GM20000 (cell line): ENCODE measurements around the gene CTNNA3.

Source experiments
- DNase-seq: peaks from one replicate; pipeline ENCODE4 v3.0.0; 2012; ENCODE audit warnings: low spot score
- TF ChIP-seq, protein P1 (sequence below): IDR thresholded peaks from 2 replicates; pipeline ENCODE4 v1.5.1; 2012; ENCODE audit warnings: mild to moderate bottlenecking, control low read depth; ENCODE audit errors: extremely low read depth, missing control alignments

Gene CTNNA3

DNA sequence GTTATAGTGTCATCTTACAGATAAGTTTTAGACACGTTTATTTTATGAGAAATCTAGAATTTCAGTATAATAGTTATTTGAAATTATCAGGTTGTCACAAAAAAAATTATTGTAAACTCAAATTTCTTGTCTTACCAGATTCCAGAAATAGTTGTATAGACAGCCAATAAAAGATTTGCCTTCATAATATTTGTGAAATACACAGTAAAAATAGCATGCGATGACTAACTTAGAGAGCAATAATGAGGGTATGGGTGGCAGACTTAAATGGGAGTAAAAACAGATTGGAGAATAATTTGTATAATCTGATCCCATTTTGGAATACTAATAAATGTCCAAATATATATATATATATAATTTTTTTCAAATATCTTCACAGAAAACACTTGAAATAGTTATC lies 1457.7 kb downstream of the CTNNA3 start:
- TF ChIP-seq, protein P1, sequence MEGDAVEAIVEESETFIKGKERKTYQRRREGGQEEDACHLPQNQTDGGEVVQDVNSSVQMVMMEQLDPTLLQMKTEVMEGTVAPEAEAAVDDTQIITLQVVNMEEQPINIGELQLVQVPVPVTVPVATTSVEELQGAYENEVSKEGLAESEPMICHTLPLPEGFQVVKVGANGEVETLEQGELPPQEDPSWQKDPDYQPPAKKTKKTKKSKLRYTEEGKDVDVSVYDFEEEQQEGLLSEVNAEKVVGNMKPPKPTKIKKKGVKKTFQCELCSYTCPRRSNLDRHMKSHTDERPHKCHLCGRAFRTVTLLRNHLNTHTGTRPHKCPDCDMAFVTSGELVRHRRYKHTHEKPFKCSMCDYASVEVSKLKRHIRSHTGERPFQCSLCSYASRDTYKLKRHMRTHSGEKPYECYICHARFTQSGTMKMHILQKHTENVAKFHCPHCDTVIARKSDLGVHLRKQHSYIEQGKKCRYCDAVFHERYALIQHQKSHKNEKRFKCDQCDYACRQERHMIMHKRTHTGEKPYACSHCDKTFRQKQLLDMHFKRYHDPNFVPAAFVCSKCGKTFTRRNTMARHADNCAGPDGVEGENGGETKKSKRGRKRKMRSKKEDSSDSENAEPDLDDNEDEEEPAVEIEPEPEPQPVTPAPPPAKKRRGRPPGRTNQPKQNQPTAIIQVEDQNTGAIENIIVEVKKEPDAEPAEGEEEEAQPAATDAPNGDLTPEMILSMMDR, result no peak
- DNase-seq, result no peak

DNA sequence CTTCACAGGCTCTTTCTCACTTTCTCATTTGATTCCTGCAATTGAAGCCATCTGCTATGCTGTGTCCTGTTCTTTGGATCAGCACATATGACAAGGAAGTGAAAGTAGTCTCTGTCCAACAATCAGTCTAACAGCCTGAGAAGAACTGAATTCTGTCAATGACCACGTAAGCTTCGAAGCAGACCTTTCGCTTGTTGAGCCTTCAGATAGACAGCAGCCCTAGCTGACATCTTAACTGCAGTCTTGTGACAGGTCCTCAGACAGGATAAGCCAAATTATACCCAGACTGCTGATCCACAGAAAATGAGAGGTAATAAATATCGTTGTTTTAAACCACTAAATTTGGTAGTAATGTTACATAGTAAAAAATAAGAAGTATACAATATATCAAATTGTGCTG lies 1461.1 kb downstream of the CTNNA3 start:
- DNase-seq, result no peak
- TF ChIP-seq, protein P1, result no peak

DNA sequence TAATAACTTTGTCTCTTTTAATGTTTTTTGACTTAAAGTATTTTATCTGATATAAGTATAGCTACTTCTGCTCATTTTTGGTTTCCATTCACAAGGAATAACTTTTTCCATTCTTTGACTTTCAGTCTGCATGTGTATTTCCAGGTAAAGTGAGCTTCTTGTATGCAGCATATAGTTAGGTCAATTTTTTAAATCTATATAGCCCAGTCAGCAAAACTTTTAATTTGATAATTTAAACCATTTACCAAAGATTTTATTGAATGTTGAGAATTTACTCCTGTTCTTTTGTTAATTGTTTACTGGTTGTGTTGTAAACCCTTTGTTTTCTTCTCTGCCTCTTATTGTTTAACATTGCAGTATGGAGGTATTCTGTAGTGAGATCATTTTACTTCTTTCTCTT lies 1467.1 kb downstream of the CTNNA3 start:
- DNase-seq, result no peak
- TF ChIP-seq, protein P1, result no peak

DNA sequence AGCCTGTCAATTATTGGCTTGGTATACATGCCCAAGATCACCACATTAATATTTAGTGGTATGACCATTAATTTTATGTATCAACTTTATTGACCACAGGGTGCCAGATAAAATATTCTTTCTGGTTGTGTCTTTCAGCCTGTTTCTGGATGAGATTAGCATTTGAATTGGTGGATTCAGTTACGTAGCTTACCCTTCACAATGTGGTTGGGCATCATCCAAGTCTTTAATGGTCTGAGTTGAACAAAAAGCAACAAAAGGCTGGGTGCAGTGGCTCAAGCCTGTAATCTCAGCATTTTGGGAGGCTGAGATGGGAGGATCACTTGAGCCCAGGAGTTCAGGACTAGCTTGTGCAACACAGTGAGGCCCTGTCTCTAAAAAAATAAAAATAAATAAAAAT lies 1472.3 kb downstream of the CTNNA3 start:
- no peak for DNase-seq
- TF ChIP-seq, protein P1, result no peak

DNA sequence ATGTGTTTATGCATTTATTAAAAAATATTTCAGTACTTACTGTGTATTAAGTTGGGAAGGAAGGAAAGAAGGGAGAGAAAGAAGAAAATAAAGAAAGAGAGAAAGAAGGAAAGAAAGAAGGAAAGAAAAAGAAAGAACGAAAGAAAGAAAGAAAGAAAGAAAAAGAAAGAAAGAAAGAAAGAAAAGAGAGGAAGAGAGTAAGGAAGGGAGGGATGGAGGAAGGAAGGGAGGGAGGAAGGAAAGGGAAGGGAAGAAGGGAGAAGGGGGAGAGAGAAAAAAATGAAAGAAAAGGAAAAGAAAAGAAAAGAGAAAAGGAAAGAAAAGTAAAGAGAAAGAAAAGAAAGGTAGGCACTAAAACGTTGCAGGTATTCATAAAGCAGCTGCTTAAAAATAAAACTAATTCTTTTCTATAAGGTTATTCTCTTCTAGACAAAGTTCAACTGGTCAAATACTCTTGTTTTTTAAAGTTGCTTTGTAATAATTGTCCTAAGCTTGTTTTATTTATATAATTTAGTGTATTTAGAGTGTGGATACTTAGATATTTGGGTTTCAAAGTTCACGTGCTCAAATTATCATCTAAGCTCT lies 1473.4 kb downstream of the CTNNA3 start:
- no peak for DNase-seq
- TF ChIP-seq, protein P1, result no peak

DNA sequence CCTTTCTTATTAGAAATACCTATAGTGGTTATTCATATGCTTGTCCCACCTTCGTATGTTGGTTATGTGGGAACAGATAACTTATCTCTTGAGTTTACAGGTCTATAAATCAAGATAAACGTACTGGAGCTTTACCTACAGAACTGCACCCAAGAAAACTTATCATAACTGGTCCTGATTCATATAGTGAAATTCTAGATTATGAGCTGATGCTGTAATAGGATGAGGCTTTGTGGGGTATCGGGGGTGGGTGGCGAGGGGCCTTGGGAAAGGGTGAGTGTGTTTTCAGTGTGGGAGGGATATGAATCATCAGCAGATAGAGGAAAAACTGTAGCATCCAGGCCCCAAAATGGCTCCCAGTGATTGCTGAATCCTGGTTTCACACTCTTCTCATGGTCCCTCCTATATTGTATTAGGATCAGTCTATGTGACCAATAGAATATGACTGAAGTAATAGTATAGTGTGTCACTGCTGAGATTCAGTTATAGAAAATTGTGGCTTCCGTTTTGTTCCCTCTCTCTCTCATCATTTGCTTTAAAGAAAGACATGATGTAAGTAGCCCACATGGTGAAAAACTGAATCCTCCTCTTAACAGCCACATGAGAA lies 1476.9 kb downstream of the CTNNA3 start:
- TF ChIP-seq, protein P1, result no peak
- no peak for DNase-seq

DNA sequence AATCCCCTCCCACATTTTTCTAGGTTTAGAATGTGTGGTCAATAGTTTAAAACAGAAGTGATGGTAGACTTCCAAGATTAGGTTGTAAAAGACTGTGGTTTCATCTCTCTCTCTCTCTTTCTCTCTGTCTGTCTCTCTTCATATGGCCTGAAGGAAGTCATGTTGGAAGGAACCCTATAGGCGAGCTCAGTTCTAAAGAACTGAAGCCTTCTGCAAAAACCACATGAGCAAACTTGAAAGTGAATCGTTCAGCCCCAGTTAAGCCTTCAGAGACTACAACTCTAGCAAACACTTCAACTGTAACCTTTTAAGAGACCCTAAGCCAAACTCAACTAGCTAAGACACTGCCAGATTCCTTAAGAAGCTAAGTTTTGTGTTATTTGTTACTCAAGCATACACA lies 1477.7 kb downstream of the CTNNA3 start:
- DNase-seq, result no peak
- TF ChIP-seq, protein P1, result no peak
